GM21825 (cell line): ENCODE measurements around the gene ITPK1.

Experiments
- ATAC-seq: cut with Tn5 transposase; IDR thresholded peaks from one replicate; pipeline ENCODE4 v1.9.1; 2021; ENCODE audit warnings: mild to moderate bottlenecking, moderate library complexity; ENCODE audit not compliant: unreplicated experiment

ITPK1 gene

DNA sequence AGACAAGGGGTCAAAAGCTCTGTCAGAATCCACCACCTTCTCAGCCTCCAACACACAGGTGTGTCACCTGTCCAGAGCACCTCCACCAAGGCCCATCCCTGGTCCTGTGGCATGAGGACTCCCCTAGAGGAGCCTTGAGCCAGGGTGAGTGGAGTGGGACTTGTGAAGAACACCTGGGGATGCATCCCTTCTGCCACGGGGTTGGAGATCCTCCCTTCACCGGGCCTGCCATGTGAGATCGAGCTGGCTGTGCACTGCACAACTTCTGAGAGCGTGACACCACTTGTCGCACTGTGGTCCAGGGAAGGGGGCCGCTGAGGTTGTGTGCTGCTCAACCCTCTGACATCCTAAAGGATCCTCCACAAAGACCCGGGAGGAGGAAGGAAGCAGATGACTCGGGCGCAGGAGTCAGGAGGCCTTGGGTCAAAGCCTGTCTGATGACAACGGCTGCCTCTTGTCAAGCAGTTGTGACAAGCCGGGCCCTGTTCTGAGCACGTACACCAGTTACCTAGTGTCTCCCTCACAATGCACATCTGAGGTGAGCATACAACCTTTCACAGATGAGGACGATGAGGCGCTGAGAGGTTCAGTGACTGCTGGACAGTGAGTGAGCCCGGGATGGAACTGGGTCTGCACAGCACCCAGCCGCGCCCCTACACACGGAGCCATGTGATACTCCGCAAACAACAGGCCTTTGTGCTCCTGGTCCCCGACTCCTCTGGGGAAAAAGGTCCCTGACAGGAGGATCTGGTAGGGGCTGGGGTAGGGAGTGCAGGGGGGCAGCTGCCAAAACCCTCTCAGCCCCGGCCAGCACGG lies 157.1 kb downstream of the ITPK1 start:
- ATAC-seq = no peak

DNA sequence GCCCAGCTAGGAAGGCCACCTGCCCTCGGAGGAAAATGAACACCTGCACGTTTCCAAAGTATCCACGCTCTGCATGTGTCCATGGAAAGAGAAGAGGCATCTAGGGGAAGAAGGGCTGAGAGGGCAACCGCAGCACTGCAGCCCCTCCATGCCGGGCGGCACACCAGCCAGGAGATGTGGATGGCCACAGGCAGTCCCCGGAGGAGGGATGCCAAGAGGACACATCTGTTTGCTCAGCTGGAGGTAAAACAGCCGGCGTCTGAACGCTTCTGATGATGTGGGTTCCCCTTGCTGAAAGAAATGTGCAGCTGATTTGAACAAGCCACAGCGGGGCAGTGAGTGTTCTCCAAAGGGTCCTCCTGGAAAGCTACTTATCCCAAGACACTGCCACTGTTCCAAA lies 158.8 kb downstream of the ITPK1 start:
- no peak for ATAC-seq

DNA sequence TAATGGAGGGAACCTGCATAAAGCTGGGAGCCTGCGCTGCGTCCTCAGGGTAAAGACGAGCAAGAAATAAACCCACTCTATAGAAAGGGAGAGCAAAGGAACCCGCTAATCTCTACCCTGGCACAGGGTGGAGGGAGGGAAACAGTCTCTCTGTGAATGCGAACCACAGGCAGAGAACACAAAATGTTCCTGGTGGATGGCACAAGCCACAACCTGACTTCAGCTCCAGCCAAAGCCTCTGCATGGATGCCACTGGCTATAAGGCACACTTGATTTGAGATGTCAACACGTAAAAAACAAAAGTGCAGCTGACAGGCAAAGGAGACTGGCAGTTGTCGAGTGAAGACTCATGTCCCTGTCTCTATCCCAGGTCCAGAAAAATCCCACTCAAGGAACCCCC lies 160.3 kb downstream of the ITPK1 start:
- no peak for ATAC-seq

DNA sequence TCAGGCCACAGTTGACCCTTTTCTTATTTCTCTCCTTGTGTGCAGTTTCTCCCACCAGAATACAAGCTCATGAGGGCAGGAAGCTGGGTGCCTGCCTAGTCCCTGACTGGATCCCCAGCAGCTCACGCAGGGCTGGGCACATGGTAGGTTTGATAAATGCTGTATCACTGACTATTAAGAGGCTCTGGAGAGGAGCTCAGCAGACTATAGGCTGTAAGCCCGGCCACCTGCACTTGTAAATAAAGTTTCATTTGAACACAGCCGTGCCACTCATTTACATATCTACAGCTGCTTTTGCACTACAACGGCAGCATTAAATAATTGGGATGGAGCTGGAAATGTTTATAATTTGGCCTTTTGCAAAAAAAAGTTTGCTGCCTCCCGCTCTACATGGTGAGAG lies 160.8 kb downstream of the ITPK1 start:
- ATAC-seq = no peak

DNA sequence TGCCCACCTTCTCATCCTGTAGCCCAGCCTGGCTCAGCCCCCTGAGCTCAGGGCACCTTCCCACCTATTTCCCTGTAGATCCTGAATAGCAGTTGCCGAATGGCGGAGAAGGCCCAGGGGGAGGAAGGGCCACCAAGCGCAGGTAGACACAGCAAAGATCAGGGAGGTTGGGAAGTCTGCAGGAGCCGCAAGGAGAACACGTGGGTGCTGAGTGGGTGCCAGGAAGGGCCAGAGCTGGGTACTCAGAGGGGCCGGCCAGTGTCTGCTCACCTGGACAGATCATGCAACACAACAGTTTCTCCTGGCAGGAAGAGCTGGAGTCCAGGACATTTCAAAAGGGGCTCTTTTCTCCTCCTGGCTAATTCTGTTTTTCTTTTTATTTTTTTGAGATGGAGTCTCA lies 162.2 kb downstream of the ITPK1 start:
- ATAC-seq = no peak

DNA sequence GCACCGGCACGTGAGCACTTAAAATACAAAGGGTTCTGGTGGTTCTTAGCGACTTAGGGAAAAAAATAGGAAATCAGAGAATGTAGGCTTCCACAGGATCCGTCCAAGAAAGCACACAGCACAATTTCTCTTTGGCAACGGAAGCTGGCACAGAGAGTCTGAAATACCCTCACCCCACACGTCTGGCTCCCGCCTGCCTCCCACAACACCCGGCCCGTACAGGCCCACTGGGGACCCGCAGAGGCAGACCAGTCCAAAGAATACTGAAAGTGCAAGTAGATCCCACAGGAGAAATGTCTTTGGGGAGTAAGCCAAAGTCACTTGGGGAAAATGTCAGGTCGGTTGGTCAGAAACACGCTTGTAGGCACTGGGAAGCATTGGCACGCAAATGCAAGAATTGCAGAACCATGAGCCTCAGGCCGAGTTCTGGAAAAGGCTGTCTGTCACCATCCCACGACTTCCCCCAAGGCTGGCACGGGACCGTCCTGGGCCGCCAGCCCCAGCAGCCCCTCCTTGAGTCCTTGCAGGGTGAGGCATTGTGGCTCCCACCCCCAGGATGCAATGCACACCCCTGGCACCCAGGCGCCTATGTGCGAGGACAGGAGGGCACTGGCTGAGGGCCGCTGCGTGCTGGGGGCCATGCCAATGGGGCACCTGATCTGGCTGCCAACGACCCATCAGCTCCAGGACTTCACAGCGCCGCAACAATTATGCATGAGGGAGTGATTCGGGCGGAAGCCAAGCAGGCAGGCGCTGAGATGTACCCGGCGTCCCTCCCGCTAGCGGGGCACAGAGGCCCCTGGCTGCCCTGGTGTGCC lies 163.0 kb downstream of the ITPK1 start:
- ATAC-seq = no peak

DNA sequence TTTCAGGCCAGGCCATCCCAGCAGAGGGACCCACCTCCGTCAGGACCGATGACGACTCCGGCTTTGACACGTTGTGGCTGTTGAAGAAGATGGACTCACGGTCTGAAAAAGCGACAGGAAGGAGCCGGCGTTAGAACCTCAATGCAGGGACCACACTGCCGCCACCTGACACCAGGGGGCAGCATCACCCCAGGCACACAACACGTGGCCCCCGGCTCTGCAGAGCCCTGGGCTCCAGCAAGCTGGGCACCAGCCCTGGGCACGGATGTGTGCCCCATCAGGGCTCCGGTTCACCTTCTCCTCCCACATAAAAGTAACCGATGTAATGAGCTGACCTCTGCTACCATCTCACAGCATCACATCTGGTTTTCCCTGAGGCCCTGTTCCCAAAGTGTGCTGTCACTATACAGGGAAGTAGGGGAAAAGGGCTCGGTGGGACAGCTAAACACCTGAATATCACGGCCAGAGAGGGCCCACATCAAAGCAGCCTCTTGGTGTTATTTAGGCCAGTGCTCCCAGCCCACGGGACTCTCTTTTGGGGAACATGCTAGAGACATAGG lies 163.7 kb downstream of the ITPK1 start:
- peak; percentile 70 for ATAC-seq

DNA sequence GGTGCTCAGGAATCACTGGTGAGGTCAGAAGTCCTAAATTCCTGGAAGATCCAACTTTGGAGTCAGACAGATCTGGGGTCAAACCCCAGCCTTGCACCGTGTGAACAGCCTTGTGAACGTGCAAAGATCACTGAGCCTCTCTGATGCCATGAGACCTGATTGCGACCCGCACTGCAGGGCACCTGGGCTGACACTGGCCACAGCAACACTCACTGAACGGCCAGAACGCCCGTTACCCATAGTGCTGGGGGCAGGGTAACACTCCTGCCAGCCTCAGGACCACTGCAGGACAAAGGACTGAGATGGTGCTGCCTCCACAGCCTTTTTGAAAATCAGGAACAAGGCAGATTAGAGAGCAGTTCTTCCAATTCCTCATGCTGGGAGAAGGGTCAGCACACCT lies 164.5 kb downstream of the ITPK1 start:
- no peak for ATAC-seq

DNA sequence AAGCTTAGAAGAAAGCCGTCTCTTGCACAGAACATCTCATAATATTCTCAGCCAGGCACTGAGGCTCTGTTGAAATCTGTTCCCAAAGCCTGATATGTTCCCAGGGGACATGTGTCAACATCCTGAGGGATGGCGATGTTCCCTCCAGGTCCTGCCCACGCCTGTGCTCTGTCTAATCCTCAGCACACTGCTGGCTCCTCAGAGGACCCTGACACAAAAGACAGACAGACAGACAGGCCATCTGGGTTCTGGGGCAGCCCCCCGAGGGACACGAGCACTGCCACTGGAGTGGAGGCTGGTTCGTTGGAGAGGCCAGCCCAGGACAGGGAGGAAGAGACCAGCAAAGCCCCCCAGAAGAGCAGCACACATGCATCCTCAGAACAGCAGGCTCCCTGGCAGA lies 165.0 kb downstream of the ITPK1 start:
- no peak for ATAC-seq

DNA sequence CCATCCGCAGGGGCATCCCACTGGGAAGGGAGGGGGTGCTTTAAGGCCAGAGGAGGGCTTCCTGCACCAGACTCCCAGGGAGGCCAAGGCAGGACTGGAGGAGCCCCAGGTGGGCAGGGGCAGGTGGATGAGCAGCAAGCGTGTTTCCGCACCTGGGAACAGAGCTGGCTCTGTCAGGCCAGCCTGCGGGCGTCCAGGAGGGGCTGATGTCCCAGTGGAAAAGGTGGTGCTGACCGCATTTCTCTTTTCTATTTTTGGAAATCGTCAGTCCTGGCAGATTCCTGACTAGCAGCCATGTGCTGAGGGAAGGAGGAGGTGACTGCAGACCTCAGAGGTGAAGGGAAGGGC lies 165.6 kb downstream of the ITPK1 start:
- no peak for ATAC-seq

DNA sequence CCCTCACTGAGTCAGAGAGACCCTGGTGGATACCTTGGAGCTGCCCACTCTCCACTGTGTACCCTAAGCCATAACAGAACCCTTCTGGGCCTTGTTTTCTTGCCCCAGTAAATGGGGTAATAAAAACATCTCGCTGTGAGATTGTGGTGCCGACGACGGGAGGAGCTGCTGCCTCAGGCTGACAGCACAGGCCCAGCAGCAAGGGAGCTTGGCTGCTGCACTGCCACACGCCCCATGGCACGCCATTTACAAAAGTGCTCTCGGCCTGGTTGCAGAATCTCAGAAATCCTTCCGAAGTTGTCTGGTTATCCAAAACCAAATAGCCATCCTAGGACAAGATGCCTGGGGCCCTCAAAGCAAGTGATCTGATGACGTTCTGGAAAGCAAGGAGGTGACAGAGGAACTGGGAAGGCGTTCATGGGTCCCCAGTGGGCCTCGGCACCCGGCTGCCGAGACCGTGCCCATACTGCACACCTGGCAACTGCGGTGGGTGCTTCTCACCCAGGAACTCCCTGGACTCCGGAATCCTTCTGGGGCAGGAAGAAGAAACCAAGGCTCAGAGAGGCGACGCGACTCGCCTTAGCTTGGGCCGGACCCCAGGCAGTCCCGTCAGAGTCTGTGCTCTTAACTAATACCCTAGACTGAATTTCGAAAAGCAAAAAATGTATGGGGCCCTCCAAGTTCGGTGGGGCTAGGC lies 166.1 kb downstream of the ITPK1 start:
- no peak for ATAC-seq

DNA sequence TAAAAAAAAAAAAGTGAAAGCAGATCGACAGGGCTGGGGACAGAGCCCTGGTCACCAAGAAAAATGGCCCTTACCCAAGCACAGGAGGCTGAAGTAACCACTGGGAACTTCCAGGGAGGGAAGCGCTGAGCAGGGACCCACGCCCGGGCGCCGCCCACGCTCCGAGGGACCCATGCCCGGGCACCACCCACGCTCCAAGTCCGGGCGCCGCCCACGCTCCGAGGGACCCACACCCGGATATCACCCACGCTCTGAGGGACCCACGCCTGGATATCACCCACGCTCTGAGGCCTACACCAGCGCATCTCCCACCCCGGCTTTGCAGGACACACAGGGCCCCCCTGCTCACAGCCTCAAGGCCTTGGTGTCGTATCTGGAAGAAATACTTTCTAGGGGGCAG lies 167.1 kb downstream of the ITPK1 start:
- no peak for ATAC-seq

DNA sequence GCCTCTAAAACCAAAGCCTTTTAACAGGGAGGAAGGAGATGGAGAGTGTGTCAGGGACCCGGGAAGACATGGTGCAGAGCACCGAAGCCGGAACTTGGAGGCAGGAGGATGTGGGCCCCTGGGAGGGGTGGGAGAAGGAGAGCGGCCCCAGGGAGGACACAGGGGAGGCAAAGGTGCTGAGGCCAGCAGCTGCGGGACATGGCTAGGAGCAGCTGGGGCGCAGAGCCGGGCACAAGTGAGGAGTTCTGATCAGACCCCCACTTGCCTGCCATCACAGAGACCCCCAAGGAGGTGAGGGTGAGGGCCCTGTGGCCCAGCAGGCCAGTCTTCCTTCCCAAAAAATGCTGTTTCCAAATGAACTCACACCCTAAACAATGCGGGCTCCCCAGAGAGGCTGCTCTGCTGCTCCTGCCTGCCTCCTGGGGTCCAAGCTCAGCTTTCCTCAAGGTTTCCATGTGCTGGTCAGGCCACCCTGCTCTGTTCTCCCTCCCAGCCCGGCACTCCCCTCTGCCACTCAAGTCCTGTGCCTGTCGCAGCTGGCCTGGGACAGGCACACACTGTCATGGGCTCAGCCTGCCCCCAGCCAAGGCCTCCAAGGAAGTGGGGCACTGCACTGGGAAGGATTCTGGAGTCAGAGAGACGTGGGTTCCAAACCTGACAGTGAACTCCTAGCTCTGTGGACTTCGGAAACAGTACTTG lies 168.7 kb downstream of the ITPK1 start:
- no peak for ATAC-seq

DNA sequence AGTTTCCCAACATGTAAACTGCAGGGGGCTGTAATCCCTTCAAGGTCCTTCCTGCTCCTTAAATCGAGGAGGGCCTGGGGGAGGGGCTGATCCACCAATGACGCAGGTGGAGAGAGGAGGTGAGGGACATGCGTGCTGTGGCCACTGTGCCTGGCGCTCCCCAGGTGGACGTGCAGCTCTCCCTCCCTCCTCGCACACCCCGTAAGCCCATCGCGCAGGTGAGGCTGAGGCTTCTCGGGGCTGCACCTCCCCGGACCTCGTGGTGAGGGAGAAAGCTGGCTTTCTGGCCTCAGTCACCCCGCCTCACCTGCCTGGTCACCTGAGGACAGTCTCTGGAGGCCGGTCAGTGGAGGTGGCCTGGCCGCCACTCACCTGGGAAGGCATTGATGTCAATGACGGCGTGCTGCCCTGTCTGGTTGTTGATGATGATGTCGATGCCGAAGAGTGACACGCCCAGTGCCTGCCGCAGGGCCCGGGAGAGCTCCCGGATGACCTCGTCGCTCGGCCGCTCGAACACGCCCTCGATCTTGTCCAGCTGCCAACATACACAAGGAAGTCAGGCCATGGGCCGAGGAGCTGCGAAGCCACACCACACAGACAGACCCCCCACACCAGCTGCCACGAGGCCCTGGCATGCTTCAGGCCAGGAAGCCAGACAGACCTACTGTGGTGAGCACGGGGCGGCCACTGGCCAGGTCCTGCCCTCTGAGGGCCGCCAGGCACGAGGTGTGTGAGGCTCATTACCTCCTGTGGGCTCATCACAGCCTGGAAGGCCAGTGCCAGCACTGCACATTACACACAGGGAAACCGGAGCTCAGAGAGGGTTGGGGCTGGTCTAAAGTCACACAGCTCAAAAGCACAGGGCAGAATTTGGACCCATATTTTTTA lies 169.5 kb downstream of the ITPK1 start:
- no peak for ATAC-seq

DNA sequence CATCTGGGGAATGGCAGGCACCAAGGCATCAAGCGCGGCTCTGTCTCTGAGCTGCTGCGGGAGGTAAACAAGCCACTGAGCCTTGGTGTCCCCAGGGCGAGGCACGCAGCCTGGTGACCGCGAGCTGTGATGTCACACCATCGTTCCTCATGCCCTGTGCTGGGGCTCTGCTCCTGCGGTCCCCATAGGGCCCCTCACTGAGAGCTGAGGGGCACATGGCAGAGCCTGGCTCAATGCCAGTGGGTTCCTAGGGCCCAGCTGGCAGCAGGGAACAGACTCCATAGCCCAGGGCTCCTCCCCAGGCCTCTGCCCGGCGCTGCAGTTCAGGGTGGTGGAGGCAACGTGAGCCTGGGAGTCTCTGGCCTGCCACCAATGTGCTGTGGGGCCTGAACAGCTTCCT lies 170.2 kb downstream of the ITPK1 start:
- no peak for ATAC-seq

DNA sequence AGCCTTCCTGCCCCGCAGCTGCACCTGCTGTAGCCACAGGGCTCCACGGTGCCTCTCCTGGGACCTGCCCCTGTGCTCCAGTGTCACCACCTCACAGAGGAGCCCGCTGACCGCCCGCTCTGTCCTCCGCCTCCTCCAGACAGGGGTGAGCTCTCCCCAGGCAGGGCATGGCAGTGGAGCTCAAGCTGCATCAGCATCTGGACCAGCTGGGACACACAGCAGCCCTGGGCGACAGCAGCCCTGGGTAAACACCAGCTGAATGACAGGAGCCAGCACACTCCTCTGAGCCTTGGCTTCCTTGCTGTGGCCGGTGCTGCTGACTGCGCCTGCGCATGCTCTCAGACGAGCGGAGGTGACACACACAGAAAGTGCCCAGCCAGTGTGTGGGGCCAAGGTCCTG lies 170.7 kb downstream of the ITPK1 start:
- no peak for ATAC-seq

DNA sequence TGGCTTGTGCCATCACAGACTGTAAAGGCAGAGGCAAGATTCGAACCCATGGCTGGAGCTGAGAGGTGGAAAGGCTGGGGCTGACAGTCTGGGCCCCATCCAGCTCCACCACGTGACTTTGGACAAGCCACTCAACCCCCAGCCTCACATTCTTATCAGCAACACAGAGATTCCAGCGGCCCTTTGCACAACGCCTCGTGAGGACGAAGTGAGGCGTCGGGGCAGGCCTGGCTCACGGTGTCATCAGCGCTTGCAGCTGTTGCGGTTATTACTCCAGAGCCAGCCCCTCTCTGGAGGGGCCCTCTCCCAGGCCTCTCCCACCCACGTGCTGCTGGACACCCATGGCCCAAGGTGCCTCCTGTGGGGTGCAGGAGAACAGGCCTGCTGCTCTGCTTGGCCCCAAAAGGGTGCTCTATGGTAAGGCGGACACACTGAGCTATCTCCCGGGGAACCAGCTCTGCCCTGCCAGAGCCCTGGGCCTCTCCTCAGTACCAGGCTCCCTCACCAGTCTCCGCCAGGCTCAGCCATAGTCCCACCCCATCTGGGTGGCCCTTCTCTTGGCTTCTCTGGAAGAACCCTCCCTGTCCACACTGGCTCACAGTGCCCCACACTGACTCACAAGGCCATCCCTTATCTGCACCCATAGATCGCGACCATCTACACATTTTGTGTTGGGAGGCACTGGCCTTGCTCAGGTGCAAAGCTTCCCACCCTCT lies 171.7 kb downstream of the ITPK1 start:
- no peak for ATAC-seq

DNA sequence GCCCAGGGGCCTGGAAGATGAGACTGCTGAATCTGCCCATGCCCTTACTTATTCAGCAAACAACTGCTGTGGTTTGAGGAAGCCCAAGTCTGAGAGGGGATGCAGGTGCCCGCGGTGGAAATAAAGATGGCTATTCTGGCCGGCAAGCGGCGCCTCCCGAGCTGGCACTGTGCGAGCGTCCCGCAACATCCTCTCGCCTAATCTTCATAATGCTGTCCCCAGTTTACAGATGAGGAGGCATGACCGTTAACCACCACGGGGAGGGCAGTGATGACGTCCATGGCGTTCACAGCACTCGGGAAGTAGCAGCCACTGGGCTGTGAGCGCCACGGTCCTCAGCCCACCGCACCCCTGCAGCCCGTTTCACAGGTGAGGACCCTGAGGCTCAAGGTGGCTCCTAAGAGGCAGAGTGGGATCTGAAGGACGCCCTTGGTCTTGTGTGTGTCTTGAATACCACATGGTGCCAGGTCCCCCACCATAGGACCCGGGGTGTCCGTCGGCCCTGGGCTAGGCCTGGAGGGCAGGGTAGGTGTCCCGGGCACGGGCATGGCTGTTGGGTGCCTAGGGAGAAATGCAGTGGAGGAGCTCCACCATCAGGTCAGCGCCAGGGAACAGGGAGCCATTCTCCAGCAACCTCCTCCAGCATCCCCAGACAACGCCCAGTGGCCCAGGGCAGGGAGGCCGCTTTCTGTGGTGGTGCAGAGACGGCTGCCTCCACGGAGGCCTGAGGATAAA lies 172.6 kb downstream of the ITPK1 start:
- no peak for ATAC-seq

DNA sequence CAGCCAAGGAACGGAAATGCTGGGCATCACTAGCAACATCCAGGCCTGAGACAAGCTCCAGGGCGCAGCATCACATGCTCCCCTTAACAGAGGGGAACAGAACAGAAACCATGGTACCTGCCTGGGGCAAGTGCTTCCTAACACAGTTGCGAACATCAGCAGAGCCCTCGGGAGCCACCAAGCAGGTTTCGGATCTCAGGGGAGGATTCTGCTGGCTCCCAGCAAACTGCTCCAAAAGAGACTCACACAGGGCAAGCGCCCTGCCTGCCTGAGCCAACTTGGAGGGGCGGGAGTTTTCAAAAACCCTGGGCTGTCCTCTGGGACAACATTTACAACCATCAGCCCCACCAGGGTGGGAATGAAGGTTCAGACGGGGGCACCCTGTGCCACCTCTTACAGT lies 173.1 kb downstream of the ITPK1 start:
- no peak for ATAC-seq
